ENCODE data around the gene SEMA3G. TPM values are rescaled to one million over a fixed set of nuclear protein-coding genes. Genes with fewer than 3 reads are reported as not detected.

The SEMA3G gene
- total and polyA plus RNA-seq, 4 donors, result 5.1 to 30.8 (median 14.9) TPM

DNA sequence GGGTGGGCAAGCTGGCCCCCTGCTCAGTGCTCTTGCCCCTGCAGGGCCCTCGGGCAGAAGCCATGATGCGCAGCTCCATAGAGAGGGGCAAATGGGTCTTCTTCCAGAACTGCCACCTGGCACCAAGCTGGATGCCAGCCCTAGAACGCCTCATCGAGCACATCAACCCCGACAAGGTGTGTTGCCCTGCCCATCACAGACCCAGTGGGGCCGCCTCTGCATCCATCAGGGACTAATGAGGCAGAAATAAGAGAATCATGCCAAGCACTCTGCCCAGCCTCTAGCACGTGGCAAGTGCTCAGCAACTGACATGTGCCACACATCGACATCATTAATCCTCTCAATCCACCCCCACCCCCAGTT is 49.4 kb downstream of the SEMA3G start:
- Histone ChIP-seq H3K27me3 (ENCODE audit: control insufficient read depth in 3 of 3, insufficient read depth in 3 of 3, low read length in 2 of 3) (no peaks in the 10 kb centered on the region), H3K9me3 (ENCODE audit: control insufficient read depth in 4 of 4, insufficient read depth in 3 of 4, low read length in 3 of 4) (no peaks in the 10 kb centered on the region), H3K4me3 (no peak overlapping the region), H3K36me3 (ENCODE audit: control insufficient read depth in 4 of 4, insufficient read depth in 4 of 4, low read length in 4 of 4) (peaks cover 0 to 39% (median 4%) of the 10 kb centered on the region in 4 donors), H3K9ac (ENCODE audit: insufficient read depth in 1 of 2, low read length in 2 of 2) (no peak overlapping the region), H3K4me1 (ENCODE audit: control insufficient read depth in 5 of 5, insufficient read depth in 5 of 5, low read length in 5 of 5) (no peaks in the 10 kb centered on the region), H3K27ac (ENCODE audit: low read depth in 1 of 2, low read length in 1 of 2) (no peak overlapping the region)
- ATAC-seq (ENCODE audit: insufficient read depth, low FRiP score) (no peak), DNase-seq (no peak)
- whole genome bisulfite sequencing, 2 donors, result 92 to 94% methylated on average over 8 of the region's 8 CpGs
- TF ChIP-seq, protein P1, sequence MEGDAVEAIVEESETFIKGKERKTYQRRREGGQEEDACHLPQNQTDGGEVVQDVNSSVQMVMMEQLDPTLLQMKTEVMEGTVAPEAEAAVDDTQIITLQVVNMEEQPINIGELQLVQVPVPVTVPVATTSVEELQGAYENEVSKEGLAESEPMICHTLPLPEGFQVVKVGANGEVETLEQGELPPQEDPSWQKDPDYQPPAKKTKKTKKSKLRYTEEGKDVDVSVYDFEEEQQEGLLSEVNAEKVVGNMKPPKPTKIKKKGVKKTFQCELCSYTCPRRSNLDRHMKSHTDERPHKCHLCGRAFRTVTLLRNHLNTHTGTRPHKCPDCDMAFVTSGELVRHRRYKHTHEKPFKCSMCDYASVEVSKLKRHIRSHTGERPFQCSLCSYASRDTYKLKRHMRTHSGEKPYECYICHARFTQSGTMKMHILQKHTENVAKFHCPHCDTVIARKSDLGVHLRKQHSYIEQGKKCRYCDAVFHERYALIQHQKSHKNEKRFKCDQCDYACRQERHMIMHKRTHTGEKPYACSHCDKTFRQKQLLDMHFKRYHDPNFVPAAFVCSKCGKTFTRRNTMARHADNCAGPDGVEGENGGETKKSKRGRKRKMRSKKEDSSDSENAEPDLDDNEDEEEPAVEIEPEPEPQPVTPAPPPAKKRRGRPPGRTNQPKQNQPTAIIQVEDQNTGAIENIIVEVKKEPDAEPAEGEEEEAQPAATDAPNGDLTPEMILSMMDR (IDR thresholded peaks at IDR 0.05; ENCODE audit: control extremely low read depth, extremely low read depth), result no peak

DNA sequence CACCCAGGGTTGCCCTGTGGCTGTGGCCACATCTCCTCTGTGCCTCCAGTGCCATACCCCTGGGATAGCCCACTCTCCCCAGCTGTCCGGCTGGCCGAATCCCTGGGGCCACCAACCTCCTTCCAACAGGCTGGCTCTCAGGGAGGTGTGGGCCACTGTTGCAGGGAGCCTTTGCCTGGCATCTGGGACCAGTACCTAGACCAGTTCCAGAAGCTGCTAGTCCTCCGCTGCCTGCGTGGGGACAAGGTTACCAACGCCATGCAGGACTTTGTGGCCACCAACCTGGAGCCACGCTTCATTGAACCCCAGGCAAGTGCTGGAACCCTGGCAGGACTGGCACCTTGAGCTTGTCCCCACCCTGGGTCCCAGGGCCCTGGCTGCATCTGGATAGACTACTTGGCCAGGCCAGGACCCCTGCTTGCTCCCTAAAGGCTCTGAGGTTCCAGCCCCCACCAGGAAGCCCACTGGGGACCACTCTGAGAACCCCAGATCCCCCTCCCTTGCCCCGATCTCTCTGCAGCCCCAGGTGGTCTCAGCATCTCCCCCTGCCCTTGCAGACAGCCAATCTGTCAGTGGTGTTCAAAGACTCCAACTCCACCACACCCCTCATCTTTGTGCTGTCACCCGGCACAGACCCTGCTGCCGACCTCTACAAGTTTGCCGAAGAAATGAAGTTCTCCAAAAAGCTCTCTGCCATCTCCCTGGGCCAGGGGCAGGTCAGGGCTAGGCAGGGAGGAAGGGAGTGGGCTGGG is 50.0 kb downstream of the SEMA3G start:
- DNase-seq (no peak), ATAC-seq (ENCODE audit: insufficient read depth, low FRiP score) (no peak)
- H3K4me1 ChIP-seq (ENCODE audit: control insufficient read depth in 5 of 5, insufficient read depth in 5 of 5, low read length in 5 of 5), result no peaks in the 10 kb centered on the region
- TF ChIP-seq, protein P1 (IDR thresholded peaks at IDR 0.05; ENCODE audit: control extremely low read depth, extremely low read depth), result no peak
- H3K36me3 ChIP-seq (ENCODE audit: control insufficient read depth in 4 of 4, insufficient read depth in 4 of 4, low read length in 4 of 4), result peaks cover 0 to 39% (median 4%) of the 10 kb centered on the region in 4 donors
- H3K9me3 ChIP-seq (ENCODE audit: control insufficient read depth in 4 of 4, insufficient read depth in 3 of 4, low read length in 3 of 4), result no peaks in the 10 kb centered on the region
- H3K9ac ChIP-seq (ENCODE audit: insufficient read depth in 1 of 2, low read length in 2 of 2), result no peak overlapping the region
- no peak overlapping the region for H3K4me3 ChIP-seq
- no peak overlapping the region for H3K27ac ChIP-seq (ENCODE audit: low read depth in 1 of 2, low read length in 1 of 2)
- no peaks in the 10 kb centered on the region for H3K27me3 ChIP-seq (ENCODE audit: control insufficient read depth in 3 of 3, insufficient read depth in 3 of 3, low read length in 2 of 3)
- 88 to 95% methylated on average over 10 of the region's 10 CpGs for WGBS, 2 donors

DNA sequence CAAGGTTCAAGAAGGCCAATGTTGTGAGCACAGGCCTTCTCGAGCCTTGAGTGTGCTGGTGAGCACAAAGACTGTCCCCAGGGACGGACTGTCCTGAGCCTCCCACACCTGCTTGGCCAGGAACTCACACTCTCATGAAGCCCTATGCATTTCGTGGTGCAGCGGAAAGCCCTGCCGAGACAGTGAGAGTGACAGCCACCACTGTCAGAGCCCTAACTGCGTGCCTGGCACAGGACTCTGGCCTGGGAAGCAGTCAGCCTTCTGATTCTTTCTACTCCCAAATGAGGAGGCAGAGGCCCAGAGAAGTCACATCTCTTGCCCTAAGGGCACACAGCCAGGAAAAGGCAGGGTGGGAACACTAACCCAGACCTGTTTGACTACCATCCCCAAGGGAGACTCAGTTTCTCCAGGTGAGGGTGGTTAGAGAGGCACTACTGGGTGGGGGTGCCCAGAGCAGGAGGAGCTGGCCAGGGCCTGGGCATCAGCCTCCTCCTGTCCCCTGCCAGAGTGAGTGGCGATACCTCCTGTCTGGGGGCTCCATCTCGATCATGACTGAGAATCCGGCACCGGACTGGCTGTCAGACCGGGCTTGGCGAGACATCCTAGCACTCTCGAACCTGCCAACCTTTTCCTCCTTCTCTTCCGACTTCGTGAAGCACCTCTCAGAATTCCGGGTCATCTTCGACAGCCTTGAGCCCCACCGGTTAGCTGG is 50.8 kb downstream of the SEMA3G start:
- TF ChIP-seq, protein P1 (IDR thresholded peaks at IDR 0.05; ENCODE audit: control extremely low read depth, extremely low read depth), result no peak
- H3K36me3 ChIP-seq (ENCODE audit: control insufficient read depth in 4 of 4, insufficient read depth in 4 of 4, low read length in 4 of 4), result peaks cover 0 to 36% (median 2%) of the 10 kb centered on the region in 4 donors

More for the DNA sequence above, 50.8 kb downstream of the SEMA3G start:
- H3K27ac ChIP-seq (ENCODE audit: low read depth in 1 of 2, low read length in 1 of 2), result no peak overlapping the region
- WGBS, 2 donors, result 94 to 95% methylated on average over 18 of the region's 18 CpGs
- no peak overlapping the region for H3K9ac ChIP-seq (ENCODE audit: insufficient read depth in 1 of 2, low read length in 2 of 2)
- ATAC-seq (ENCODE audit: insufficient read depth, low FRiP score) (no peak), DNase-seq (no peak)
- no peaks in the 10 kb centered on the region for H3K27me3 ChIP-seq (ENCODE audit: control insufficient read depth in 3 of 3, insufficient read depth in 3 of 3, low read length in 2 of 3)
- H3K4me3 ChIP-seq, result no peak overlapping the region
- no peaks in the 10 kb centered on the region for H3K4me1 ChIP-seq (ENCODE audit: control insufficient read depth in 5 of 5, insufficient read depth in 5 of 5, low read length in 5 of 5)
- H3K9me3 ChIP-seq (ENCODE audit: control insufficient read depth in 4 of 4, insufficient read depth in 3 of 4, low read length in 3 of 4), result no peaks in the 10 kb centered on the region
